MCF 10A (cell line): Measurements from ENCODE around the gene ALDH4A1. TPM values are rescaled to one million over a fixed set of nuclear protein-coding genes. Genes with fewer than 3 reads are reported as not detected.

Experiments
- BruUV-seq: library from RNA; stranded (reverse); fragments of 400-500 nt; replicated peaks from 2 replicates; lab custom pipeline; 2021; lab: Mats Ljungman, UMichigan
- CTCF ChIA-PET: fragments of 300-600 bp; sonication (Branson Sonifier 250); formaldehyde crosslinking; extraction: SDS; loops from one replicate; lab custom pipeline; 2021; ENCODE audit warnings: antibody characterized with exemption, inconsistent platforms; lab: Yijun Ruan, JAX
- POLR2A ChIA-PET: fragments of 300-600, 350-650 bp; sonication (Branson Sonifier 250); formaldehyde crosslinking; extraction: SDS; loops from one replicate; lab custom pipeline; 2020; ENCODE audit warnings: antibody characterized with exemption, inconsistent platforms; lab: Yijun Ruan, JAX
- DNase-seq: peaks from one replicate; pipeline ENCODE4 v3.0.0-alpha.2; 2018; ENCODE audit not compliant: unreplicated experiment
- H3K27ac Mint-ChIP-seq: one replicate; pipeline ENCODE4 v1.8.0; 2022; ENCODE audit warnings: mild to moderate bottlenecking, low read depth, mixed read lengths; ENCODE audit not compliant: unreplicated experiment
- H3K27me3 Mint-ChIP-seq: one replicate; pipeline ENCODE4 v1.8.0; 2022; ENCODE audit warnings: mixed read lengths; ENCODE audit not compliant: insufficient read depth, unreplicated experiment
- H3K36me3 Mint-ChIP-seq: one replicate; pipeline ENCODE4 v1.8.0; 2022; ENCODE audit warnings: mild to moderate bottlenecking, moderate library complexity, mixed read lengths; ENCODE audit not compliant: insufficient read depth, unreplicated experiment
- H3K4me1 Mint-ChIP-seq: one replicate; pipeline ENCODE4 v1.8.0; 2022; ENCODE audit warnings: mixed read lengths; ENCODE audit not compliant: insufficient read depth, unreplicated experiment
- H3K4me3 Mint-ChIP-seq: one replicate; pipeline ENCODE4 v1.8.0; 2022; ENCODE audit warnings: mild to moderate bottlenecking, moderate library complexity, mixed read lengths; ENCODE audit not compliant: unreplicated experiment
- H3K9me3 Mint-ChIP-seq: one replicate; pipeline ENCODE4 v1.8.0; 2022; ENCODE audit warnings: mixed read lengths; ENCODE audit not compliant: unreplicated experiment
- intact Hi-C: fragments of 100-400 bp; cut with micrococcal nuclease; formaldehyde crosslinking; loops from 2 replicates; pipeline ENCODE4 v1.14.1; 2022
- total RNA-seq: library from RNA; stranded (reverse); gene quantifications from 2 replicates; pipeline ENCODE4 v1.2.3, GENCODE V29; 2022
- TF ChIP-seq, protein P1 (sequence below): fragments of 200-600 bp; IDR thresholded peaks from one replicate; pipeline ENCODE4 v1.8.0; 2022; ENCODE audit warnings: antibody characterized with exemption, mild to moderate bottlenecking; ENCODE audit not compliant: unreplicated experiment

ALDH4A1 gene
- total RNA-seq, 1 experiment from 2014 or later: 6.3 TPM

DNA sequence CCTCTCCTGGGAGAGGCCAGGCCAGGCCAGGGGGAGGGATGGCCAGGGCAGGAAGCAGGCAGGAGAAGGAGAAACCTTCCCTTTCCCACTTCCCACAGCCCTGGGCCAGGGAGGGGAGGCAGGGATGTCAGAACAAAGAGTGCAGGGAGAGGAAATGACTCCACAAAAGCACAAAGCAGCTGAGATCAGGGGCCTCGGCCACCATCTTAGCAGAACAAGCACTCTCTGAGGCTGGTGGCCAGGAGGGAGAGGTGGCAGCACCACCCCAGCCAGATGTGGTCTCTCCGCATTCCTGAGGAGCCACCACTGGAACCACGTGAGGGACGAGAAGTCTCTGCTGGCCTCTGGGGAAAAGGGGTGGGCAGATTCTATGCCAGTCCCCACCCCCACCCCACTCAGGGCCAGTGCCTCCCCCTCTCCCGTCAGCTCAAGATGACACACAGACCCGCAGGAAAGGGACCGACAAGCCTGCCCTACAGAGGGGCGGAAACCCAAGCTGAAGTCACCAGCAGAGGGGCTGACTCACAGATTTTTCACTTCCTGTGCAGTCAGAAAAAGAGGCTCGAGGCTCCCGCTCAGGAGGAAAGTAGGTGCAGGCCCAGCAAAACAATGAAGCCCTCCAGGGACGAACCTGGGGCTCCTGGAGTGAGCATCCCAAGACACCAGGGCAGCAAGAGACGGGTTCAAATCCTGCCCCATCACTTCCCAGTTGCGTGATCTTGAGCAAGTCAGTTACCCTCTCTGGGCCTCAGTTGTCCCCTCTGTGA lies 24.1 kb upstream of the ALDH4A1 start:
- Mint-ChIP-seq H3K27me3 (no peaks in the 10 kb centered on the region), H3K4me3 (peak overlapping the region; percentile 44), H3K4me1 (peaks cover 27% of the 10 kb centered on the region), H3K27ac (peak overlapping the region; percentile 75), H3K36me3 (peaks cover 8% of the 10 kb centered on the region), H3K9me3 (no peaks in the 10 kb centered on the region)
- ChIA-PET CTCF (interaction anchor here (0.6 to 2.3 kb wide), 6 partner anchors 13 to 169 kb away, joined by 3 to 11 read pairs (median 4); partner anchors contain the start of gene ALDH4A1), POLR2A (interaction anchor here (0.9 to 2.4 kb wide), 8 partner anchors 11 to 163 kb away, joined by 3 to 14 read pairs (median 4); no protein-coding TSS in a partner anchor)
- no TSS peak for BruUV-seq
- intact Hi-C loops: loop anchor here (1.0 kb wide), 1 partner anchor 27 kb away; no protein-coding TSS in a partner anchor
- DNase-seq: peak; percentile 87
- TF ChIP-seq, protein P1, sequence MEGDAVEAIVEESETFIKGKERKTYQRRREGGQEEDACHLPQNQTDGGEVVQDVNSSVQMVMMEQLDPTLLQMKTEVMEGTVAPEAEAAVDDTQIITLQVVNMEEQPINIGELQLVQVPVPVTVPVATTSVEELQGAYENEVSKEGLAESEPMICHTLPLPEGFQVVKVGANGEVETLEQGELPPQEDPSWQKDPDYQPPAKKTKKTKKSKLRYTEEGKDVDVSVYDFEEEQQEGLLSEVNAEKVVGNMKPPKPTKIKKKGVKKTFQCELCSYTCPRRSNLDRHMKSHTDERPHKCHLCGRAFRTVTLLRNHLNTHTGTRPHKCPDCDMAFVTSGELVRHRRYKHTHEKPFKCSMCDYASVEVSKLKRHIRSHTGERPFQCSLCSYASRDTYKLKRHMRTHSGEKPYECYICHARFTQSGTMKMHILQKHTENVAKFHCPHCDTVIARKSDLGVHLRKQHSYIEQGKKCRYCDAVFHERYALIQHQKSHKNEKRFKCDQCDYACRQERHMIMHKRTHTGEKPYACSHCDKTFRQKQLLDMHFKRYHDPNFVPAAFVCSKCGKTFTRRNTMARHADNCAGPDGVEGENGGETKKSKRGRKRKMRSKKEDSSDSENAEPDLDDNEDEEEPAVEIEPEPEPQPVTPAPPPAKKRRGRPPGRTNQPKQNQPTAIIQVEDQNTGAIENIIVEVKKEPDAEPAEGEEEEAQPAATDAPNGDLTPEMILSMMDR: no peak

- TF ChIP-seq, protein P1: no peak
- H3K36me3 Mint-ChIP-seq: peaks cover 8% of the 10 kb centered on the region
- no peaks in the 10 kb centered on the region for H3K27me3 Mint-ChIP-seq
- no peak overlapping the region for H3K4me3 Mint-ChIP-seq
- H3K4me1 Mint-ChIP-seq: peaks cover 27% of the 10 kb centered on the region
- DNase-seq: no peak
- no peaks in the 10 kb centered on the region for H3K9me3 Mint-ChIP-seq
- BruUV-seq: no TSS peak
- intact Hi-C loops: no loop called here
- H3K27ac Mint-ChIP-seq: no peak overlapping the region
- POLR2A ChIA-PET: interaction anchor here (1.1 kb wide), 1 partner anchor 37 kb away, joined by 4 read pairs; no protein-coding TSS in a partner anchor
- CTCF ChIA-PET: interaction anchor here (1.0 to 2.4 kb wide), 2 partner anchors 9 to 12 kb away, joined by 3 to 14 read pairs; no protein-coding TSS in a partner anchor
These were observed 22.9 kb upstream of the ALDH4A1 start for GRCh38 chr1:18925279-18925678.

- peak; percentile 19 for DNase-seq
- ChIA-PET POLR2A (interaction anchor here (1.0 to 1.1 kb wide), 3 partner anchors 24 to 38 kb away, joined by 3 to 4 read pairs (median 3); no protein-coding TSS in a partner anchor), CTCF (interaction anchor here (0.6 to 2.4 kb wide), 6 partner anchors 10 to 171 kb away, joined by 3 to 14 read pairs (median 4); no protein-coding TSS in a partner anchor)
- H3K4me1 Mint-ChIP-seq: peaks cover 27% of the 10 kb centered on the region
- H3K27ac Mint-ChIP-seq: no peak overlapping the region
- TF ChIP-seq, protein P1: no peak
- peaks cover 8% of the 10 kb centered on the region for H3K36me3 Mint-ChIP-seq
- H3K4me3 Mint-ChIP-seq: no peak overlapping the region
- BruUV-seq: no TSS peak
- intact Hi-C loops: no loop called here
- no peaks in the 10 kb centered on the region for H3K27me3 Mint-ChIP-seq
- H3K9me3 Mint-ChIP-seq: no peaks in the 10 kb centered on the region
These were observed 21.9 kb upstream of the ALDH4A1 start for GRCh38 chr1:18924221-18924691.

DNA sequence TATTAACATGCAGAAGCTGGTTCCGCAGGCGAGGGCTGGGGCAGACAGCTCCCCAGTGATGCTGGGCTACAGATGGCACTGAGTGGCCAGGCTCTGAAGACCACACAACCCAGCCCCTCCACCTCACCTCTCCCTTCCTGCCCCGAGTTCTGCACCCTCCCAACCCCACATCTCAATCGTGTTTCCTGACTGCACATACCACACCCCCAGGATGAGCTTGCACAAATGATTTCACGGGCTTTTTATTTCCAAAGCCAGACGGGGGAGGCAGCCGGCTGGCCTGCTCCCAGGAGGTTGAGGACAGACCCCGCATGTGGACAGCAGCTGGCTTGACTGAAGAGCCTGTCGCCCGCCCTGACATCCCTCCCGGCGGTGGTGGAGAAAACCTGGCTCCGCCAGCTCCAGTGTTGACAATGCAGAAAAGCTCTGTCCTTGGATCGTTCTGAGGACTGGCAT lies 21.4 kb upstream of the ALDH4A1 start:
- peaks cover 27% of the 10 kb centered on the region for H3K4me1 Mint-ChIP-seq
- no peak for DNase-seq
- no peak overlapping the region for H3K27ac Mint-ChIP-seq
- H3K27me3 Mint-ChIP-seq: no peaks in the 10 kb centered on the region
- H3K4me3 Mint-ChIP-seq: no peak overlapping the region
- intact Hi-C loops: loop anchor here (2.0 kb wide), 1 partner anchor 25 kb away; no protein-coding TSS in a partner anchor
- TF ChIP-seq, protein P1: no peak
- peaks cover 11% of the 10 kb centered on the region for H3K36me3 Mint-ChIP-seq
- H3K9me3 Mint-ChIP-seq: no peaks in the 10 kb centered on the region
- BruUV-seq: no TSS peak
- ChIA-PET POLR2A (interaction anchor here (0.8 to 3.6 kb wide), 5 partner anchors 15 to 151 kb away, joined by 3 to 34 read pairs (median 4); partner anchors contain the start of gene IFFO2), CTCF (interaction anchor here (0.6 to 2.4 kb wide), 8 partner anchors 10 to 174 kb away, joined by 3 to 14 read pairs (median 3); no protein-coding TSS in a partner anchor)
